Esophagus muscularis mucosa (tissue), 4 donors: ENCODE results near the gene GNAS-AS1. TPM values are rescaled to one million over a fixed set of nuclear protein-coding genes. Genes with fewer than 3 reads are reported as not detected.

Experiments
- DNase-seq: peaks from one replicate; pipeline ENCODE4 v3.0.0-alpha.2; 2017; ENCODE audit errors: extremely low spot score
- H3K27ac ChIP-seq, 4 donors: fragments of 200-600 bp; sonication (generic); replicated peaks in 1 of 4; 1 replicate in 3 of 4; 2 replicates in 1 of 4; pipeline ENCODE4 v1.5.1; 2016 to 2019; ENCODE audit warnings: mild to moderate bottlenecking in 1 of 4
- H3K27me3 ChIP-seq, 4 donors: fragments of 200-600 bp; sonication (generic); one replicate each; pipeline versions ENCODE4 v1.5.1 to v1.6.0; 2016 to 2019
- H3K36me3 ChIP-seq, 4 donors: fragments of 200-600 bp; sonication (generic); one replicate each; pipeline ENCODE4 v1.5.1; 2016 to 2019
- H3K4me1 ChIP-seq, 4 donors: fragments of 200-600 bp; sonication (generic); one replicate each; pipeline ENCODE4 v1.5.1; 2016 to 2019
- H3K4me3 ChIP-seq, 4 donors: fragments of 200-600 bp; sonication (generic); 1 replicate in 2 of 4; 2 replicates in 2 of 4; pipeline ENCODE4 v1.5.1; 2016 to 2019; ENCODE audit warnings: mild to moderate bottlenecking in 4 of 4, moderate library complexity in 1 of 4
- H3K9me3 ChIP-seq, 4 donors: fragments of 200-600 bp; sonication (generic); 1 replicate in 3 of 4; 2 replicates in 1 of 4; pipeline ENCODE4 v1.5.1; 2016 to 2019
- CTCF ChIP-seq, 3 experiments: fragments of 200-600 bp in 2 of 3; fragments of 450-650 bp in 1 of 3; sonication (generic) in 2 of 3; IDR thresholded peaks; one replicate each; pipeline ENCODE4 v1.5.1; 2017 to 2019; ENCODE audit warnings: antibody characterized with exemption in 3 of 3, mild to moderate bottlenecking in 2 of 3, moderate library complexity in 1 of 3
- EP300 ChIP-seq: sonication (generic); formaldehyde crosslinking; IDR thresholded peaks from one replicate; pipeline ENCODE4 v1.6.1; 2017; ENCODE audit warnings: antibody characterized with exemption
- POLR2A ChIP-seq: fragments of 450-650 bp; IDR thresholded peaks from one replicate; pipeline ENCODE4 v1.6.1; 2017; ENCODE audit warnings: antibody characterized with exemption, moderate library complexity, mild to moderate bottlenecking, low read depth
- POLR2AphosphoS5 ChIP-seq, 2 donors: sonication (generic); formaldehyde crosslinking; IDR thresholded peaks; one replicate each; pipeline ENCODE4 v1.6.1; 2017; ENCODE audit warnings: antibody characterized with exemption in 2 of 2
- WGBS: methylation state at CpG from one replicate; pipeline ENCODE4 v1.1.5; 2018; 5-methylcytosine and 5-hydroxymethylcytosine counted together
- intact Hi-C: fragments of 100-400 bp; cut with DNase I; formaldehyde crosslinking; loops from one replicate; pipeline ENCODE4 v1.15.1; 2023
- total RNA-seq, 4 donors: library from RNA; depleted of rRNA; stranded (reverse); fragments of >200 nt; gene quantifications; one replicate each; pipeline versions ENCODE4 v1.1.0 to v1.2.1, GENCODE V29; 2016

The GNAS-AS1 gene
- total RNA-seq, 4 donors from 2014 or later, result 0.13 to 0.42 (median 0.23) TPM; not detected in 1

GRCh38 chr20:58870293-58871014 is 19.8 kb upstream of the GNAS-AS1 start:
- Histone ChIP-seq H3K27ac (no peak overlapping the region), H3K27me3 (no peaks in the 10 kb centered on the region), H3K9me3 (no peaks in the 10 kb centered on the region), H3K4me1 (peaks cover 0 to 6% (median 2%) of the 10 kb centered on the region in 4 donors), H3K4me3 (no peak overlapping the region), H3K36me3 (no peaks in the 10 kb centered on the region)
- TF ChIP-seq EP300 (no peak), POLR2A (no peak), CTCF (IDR thresholded peaks at IDR 0.05) (peak; percentile 85 to 90 (median 88)), POLR2AphosphoS5 (IDR thresholded peaks at IDR 0.05) (peak in 1 of 2 donors; percentile 46)
- DNase-seq, result no peak
- intact Hi-C loops, result loop anchor here (2.0 to 5.0 kb wide), 2 partner anchors 112 to 350 kb away; partner anchors contain the start of gene NELFCD
- WGBS, result 48% methylated on average over 7 of the region's 7 CpGs

- Histone ChIP-seq H3K9me3 (no peaks in the 10 kb centered on the region), H3K4me3 (no peak overlapping the region), H3K27ac (no peak overlapping the region), H3K27me3 (no peaks in the 10 kb centered on the region), H3K36me3 (no peaks in the 10 kb centered on the region), H3K4me1 (peaks cover 0 to 6% (median 2%) of the 10 kb centered on the region in 4 donors)
- 85% methylated on average over 5 of the region's 7 CpGs for WGBS
- intact Hi-C loops, result loop anchor here (2.0 to 5.0 kb wide), 4 partner anchors 113 to 588 kb away; partner anchors contain the start of gene NELFCD
- no peak for DNase-seq
- TF ChIP-seq POLR2A (no peak), CTCF (IDR thresholded peaks at IDR 0.05) (no peak), POLR2AphosphoS5 (IDR thresholded peaks at IDR 0.05) (no peak), EP300 (no peak)
Observed at GRCh38 chr20:58869662-58870227, 19.0 kb upstream of the GNAS-AS1 start.

- Histone ChIP-seq H3K27ac (no peak overlapping the region), H3K36me3 (no peaks in the 10 kb centered on the region), H3K9me3 (no peaks in the 10 kb centered on the region), H3K4me1 (peaks cover 0 to 6% (median 2%) of the 10 kb centered on the region in 4 donors), H3K4me3 (no peak overlapping the region), H3K27me3 (no peaks in the 10 kb centered on the region)
- intact Hi-C loops, result loop anchor here (5.0 kb wide), 2 partner anchors 534 to 589 kb away; no protein-coding TSS in a partner anchor
- DNase-seq, result no peak
- 60% methylated on average over 14 of the region's 14 CpGs for WGBS
- TF ChIP-seq POLR2A, result no peak
- TF ChIP-seq POLR2AphosphoS5 (IDR thresholded peaks at IDR 0.05), result no peak
- no peak for TF ChIP-seq EP300
- TF ChIP-seq CTCF (IDR thresholded peaks at IDR 0.05), result no peak
Observed at GRCh38 chr20:58868795-58869194, 18.1 kb upstream of the GNAS-AS1 start.

GRCh38 chr20:58867211-58867610 is 16.5 kb upstream of the GNAS-AS1 start:
- DNase-seq, result no peak
- H3K9me3 ChIP-seq, result no peaks in the 10 kb centered on the region
- WGBS, result 72% methylated on average over 5 of the region's 5 CpGs
- TF ChIP-seq CTCF (IDR thresholded peaks at IDR 0.05) (no peak), POLR2A (no peak)
- H3K36me3 ChIP-seq, result no peaks in the 10 kb centered on the region
- intact Hi-C loops, result loop anchor here (5.0 kb wide), 2 partner anchors 535 to 590 kb away; no protein-coding TSS in a partner anchor
- H3K27me3 ChIP-seq, result peaks cover 0 to 4% (median 0%) of the 10 kb centered on the region in 4 donors
- no peak overlapping the region for H3K27ac ChIP-seq
- no peak overlapping the region for H3K4me3 ChIP-seq
- H3K4me1 ChIP-seq, result peaks cover 0 to 6% (median 2%) of the 10 kb centered on the region in 4 donors
